T1000 (cell line): ENCODE data around the gene DMKN.
A peak's percentile ranks its signal among the peaks of the same experiment; 100 is the strongest.

Experiments used
- DNase-seq: peaks from one replicate; lab custom pipeline; 2025; ENCODE audit warnings: mixed read lengths; lab: John Stamatoyannopoulos, UW

DMKN gene

DNA sequence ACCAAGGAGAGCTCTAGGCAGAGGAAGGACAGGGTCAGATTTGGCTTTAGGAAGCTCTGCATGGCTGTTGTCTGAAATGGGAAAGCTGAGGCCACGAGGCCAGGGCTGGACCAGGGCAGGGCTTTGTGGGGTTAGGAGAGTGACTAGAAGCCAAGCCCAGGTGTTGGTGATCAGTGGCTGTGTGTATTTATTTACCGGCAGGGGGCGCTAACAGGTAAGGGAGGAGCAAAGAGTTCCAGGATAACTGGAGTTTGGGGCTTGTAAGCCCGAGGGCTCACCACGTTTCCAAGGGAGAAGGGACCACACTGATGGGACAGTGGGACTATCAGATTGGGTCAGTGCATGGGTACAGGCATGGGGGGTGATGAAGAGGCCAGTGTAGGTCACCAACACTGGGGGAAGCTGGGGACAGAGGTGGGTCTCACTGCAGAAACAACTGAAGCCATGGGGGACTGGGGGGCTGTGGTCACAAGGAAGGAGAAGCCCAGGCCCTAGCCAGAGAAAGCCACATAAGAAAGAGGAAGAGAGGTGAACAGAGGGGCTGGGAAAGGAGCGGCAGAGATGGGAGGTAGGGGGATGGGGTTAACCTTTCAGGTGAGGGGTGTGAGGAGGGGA, 35.8 kb upstream of the DMKN start:
- DNase-seq = no peak

DNA sequence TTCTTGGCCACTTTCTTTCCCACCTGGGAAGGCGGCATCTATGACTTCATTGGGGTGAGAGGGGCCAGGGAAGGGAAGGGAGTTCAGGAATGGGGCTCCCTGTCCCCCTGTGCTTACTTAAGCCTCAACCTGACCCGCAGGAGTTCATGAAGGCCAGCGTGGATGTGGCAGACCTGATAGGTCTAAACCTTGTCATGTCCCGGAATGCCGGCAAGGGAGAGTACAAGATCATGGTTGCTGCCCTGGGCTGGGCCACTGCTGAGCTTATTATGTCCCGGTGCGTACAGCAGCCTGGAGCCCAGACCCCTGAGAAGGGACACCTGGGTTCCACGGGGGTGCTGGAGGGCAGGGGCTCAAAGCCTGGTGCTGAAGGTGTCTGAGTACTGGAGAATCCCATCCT, 33.1 kb upstream of the DMKN start:
- no peak for DNase-seq

DNA sequence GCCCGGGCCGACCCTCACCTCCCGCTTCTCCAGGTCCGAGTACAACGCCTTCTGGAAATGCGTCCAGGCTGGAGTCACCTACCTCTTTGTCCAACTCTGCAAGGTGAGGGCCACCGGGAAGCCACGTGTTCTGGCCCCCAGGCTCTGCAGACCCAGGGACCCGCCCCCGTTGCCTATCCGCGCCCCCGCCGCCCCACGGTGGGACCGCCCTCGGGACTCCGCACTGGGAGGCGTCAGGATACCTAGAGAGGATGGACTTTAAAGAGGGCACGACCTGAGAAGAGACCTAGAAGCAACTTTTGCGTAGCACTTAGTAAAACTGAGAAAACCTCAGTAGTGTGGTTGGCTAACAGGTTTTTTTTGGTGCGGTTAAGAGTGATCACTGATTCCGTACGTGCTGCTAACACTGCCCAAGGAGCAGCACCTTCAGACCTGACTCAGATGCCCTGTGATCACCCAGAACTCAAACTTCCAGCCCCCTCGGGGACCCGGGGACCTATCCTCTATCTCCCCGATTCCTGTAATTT, 32.5 kb upstream of the DMKN start:
- DNase-seq = no peak

DNA sequence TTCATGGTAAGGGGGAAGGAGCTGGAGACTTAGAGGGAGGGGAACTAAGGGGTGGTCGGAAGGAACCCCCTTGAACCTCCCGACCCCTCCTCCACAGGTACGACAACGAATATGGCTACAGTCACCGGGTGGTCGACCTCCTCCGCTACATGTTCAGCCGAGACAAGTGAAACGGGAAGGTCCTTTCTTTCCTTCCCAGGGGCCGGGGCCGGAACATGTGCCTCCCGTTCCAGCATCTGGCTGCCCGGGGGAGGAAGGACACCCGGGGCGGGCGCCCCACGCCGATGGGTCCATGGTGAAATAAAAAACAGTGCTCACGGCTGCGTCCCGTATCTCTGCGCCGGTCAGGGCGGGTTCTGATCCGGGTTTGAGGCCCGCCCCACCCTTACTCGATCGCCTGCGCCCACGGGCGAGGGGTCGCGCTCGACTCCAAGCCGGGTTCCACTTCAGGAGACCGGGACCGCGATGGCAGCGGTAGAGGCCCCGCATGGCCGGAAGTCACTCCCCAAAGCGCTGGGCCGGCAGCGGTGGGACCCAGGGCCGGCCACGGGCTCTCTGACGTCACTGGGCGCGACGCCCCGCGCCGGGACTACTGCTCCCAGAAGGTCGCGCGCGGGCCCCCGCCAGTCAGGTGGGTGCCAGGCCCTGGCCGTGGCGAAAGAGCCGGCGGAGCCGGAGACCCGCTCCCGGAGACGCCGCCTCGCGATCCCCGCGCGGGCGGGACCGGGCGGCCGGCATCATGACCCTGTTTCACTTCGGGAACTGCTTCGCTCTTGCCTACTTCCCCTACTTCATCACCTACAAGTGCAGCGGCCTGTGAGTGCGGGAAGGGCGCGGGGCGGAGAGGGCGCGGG, 31.8 kb upstream of the DMKN start, which contains the start of gene TMEM147:
TMEM147 (plus strand) TSS at position 626 of the 854 bp plus-strand sequence; CDS start at position 740, 114 bp downstream.
- peak; percentile 73 for DNase-seq

DNA sequence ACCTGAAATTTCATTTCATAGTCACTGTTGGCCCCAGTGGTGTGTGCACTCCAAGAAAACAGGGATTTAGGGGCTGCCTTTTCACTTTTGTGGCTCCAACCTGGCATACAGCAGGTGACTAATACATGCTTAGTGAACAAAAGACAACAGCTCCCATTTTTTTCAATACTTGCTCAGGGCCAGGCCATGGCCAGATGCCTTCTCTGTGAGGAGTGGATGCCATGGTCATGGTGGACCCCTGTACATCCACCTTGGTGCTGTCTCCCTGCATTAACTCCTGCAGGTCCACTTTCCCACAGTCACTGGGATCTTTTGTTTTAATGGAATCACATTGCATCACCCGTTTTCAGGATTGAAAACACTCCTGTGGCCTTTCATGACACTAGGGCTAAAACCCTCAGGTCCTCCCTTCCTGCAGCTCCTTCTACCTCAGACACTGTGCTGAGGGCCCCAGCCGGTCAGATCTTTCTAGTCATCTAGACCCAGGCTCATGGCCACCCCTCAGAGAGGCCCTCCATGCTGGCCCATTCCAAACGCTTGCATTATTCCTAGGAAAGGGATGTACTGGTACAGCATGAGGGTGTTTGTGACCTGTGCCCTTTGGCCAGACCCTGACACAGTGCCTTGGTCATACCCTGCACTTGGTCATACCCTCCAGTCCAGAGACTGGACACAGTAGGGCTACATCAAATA, 30.8 kb upstream of the DMKN start:
- no peak for DNase-seq

DNA sequence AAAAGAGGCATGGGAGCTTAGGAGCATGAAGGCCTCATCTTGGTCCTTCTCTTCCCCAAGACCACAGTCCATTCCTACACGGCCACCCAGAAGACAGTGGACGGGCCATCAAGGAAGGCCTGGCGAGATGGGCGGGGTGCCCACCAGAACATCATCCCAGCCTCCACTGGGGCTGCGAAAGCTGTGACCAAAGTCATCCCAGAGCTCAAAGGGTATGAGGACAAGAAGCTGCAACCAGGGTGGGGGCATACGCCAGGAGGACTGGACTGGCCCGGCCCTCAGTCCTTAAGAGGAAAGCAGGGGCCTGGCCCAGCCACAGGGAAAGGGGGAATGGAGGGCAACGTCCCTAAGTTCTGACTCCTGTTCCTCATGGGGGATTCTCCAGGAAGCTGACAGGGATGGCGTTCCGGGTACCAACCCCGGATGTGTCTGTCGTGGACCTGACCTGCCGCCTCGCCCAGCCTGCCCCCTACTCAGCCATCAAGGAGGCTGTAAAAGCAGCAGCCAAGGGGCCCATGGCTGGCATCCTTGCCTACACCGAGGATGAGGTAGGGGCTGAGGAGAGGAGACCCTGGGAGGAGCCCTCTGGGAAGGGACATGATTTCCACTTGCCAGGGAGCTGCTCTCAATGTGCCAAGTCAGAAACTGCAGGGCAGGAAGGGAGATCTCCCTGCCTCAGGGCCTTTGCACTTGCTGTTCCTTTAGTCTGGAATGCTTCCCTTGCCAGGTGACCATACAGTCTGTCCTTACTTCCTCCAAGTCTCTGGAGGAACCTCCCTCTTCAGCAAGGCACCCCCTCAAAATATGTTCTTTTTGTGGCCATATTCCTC, 30.0 kb upstream of the DMKN start:
- DNase-seq = no peak

DNA sequence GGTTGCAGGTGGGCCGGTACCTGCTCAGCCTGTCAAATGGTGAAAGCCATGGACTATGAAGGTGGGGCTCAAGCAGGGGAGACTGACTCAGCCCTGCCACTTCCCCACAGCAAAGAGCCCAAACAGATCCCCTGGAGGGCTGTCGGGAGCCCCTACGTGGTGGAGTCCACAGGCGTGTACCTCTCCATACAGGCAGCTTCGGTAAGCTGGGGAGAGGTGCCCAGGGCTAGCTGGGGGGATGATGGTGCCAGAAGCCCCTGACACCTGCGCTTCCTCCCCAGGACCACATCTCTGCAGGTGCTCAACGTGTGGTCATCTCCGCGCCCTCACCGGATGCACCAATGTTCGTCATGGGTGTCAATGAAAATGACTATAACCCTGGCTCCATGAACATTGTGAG, 28.8 kb upstream of the DMKN start:
- no peak for DNase-seq

DNA sequence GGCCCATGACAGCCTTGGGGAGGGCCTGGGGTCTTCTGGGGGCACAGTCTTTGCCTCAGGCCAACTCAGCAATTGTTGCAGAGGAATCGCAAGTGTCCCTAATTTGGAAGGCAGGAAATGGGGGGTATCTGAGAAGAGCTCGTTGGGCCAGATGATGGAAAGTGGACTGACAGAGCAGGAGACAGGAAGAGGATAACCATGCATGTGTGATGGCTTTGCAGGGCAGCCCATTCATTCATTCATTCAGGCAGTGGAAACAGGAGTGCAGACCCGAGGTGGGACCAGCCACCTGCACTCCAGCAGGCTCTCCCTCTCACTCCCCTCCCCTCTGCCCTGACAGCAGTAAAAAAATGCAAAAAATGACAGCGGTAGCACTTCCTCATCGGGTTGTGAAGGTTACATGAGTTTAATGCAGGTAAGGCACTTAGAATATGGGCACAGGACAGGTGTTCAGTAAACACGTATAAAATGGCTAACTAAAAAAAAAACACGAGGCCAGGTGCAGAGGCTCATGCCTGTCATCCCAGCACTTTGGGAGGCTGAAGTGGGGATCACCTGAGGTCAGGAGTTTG, 27.0 kb upstream of the DMKN start:
- DNase-seq = no peak

DNA sequence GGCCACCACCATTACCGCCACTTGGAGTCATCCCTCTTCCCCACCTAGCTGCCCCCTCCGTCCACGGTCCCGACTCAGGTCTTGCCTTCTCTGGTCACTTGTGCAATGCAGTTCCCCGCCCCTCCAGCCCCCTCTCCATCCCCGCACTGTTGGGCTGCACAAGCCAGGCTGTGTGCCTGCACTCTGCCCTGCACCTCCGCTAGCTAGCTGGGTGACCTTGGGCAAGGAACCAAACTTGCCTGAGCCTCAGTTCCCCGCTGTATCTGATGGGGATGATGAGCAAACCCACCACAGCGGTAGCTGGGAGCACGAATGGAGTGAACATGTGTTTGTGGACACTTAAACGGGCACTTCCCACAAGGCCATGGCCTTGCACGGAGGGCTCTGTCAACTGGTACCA, 26.4 kb upstream of the DMKN start:
- no peak for DNase-seq

DNA sequence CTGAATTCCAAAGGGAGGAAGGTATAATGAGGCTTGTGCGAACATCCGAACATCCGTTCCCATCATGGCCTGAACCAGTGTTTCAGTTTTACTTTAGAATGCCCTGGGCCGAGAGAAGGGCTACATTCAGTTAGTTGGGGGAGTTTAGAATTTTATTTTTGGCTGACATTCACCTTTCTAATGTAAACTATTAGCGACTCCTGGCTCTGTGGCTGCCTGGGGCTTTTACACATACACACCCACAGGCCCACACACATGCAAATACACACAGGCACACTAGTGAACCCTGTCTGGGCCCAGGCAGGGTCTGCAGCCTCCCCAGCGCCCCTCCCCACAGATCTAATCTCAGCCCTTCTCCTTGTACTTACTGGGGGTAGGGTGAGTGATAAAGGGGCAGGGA, 25.9 kb upstream of the DMKN start:
- DNase-seq = no peak

DNA sequence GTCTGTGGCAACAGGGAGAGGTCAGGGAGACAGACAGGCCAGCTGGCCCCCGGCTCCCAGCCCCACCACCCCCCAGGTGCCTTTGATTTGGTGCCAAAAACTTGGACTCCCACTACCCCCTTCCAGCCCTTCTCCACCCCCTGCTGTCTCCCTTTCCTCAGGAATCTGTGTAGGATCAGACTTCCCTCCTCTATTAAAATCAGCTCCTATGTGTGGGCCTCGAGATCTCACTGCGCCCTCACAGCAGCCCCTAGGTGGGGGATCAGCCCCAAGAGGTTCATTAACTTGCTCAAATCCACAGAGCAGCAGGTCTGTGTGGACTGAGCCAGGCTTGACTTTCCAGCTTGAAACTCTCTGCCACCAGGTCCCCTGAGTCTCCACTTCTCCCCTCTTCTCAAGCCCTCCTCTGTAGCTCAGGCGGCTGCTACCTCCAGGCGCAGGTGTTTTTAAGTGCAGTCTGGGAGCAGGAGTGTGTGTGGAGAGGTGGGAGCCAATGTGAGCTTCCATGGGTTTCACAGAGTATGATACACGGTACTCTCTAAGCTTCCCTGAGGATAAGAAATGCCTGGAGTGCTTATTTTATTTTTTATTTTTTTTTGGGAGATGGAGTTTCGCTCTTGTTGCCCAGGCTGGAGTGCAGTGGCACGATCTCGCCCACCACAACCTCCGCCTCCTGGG, 21.5 kb upstream of the DMKN start:
- no peak for DNase-seq

DNA sequence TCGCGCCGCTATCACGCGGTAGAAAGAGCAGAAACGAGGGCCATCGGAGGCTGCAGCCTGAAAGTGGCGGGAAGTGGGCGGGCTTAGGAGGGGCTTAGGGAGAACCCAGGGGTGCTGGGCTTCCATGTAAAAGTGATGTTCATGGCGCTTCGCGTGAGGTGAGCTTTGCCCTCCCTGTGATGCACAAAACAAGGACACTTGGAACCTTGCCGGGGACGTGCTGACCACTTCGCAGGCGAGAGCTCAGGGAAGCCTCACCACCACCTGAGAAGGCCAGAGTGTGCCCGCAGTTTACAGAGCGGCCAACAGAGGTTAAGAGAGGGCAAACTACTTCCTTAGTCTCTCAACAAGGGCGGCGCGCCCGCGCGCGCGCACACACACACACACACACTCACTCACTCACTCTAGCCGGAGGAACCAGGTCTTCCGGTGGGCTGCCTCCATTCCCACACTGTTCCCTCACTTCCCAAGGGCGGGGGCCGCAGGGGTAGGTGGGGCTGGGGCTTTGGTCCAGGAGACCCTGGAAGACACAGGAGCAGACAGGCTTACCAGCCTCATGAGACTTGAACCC, 20.5 kb upstream of the DMKN start:
- DNase-seq = no peak

DNA sequence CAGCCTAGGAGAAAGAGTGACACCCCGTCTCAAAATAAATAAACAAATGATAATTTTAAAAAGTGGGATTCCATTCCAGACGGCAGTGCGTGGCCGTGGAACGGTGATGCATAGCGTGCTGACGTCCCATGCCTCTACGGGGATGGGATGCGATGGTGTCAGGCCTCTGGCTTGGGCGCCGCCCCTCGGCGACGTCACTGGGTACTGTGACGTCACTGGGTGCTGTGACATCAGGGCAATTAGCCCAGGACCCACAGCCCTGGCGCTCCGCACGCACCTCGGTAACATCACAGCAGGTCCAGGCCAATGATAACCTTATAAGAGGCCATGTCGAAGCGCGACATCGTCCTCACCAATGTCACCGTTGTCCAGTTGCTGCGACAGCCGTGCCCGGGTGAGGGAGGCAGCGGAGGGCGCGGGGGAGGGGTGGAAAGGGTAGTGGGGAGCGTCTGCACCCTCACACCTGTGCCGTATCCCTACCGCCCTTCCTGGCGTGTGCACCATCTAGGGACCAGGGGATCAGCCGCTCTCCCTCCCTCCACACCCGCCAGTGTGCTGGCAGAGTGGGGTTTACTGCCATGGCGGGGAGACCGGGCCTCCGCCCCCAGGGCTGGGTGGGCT, 19.9 kb upstream of the DMKN start, which contains the start of gene GAPDHS:
GAPDHS (plus strand) TSS at position 256 of the 621 bp plus-strand sequence; CDS start at position 328, 72 bp downstream.
- no peak for DNase-seq

DNA sequence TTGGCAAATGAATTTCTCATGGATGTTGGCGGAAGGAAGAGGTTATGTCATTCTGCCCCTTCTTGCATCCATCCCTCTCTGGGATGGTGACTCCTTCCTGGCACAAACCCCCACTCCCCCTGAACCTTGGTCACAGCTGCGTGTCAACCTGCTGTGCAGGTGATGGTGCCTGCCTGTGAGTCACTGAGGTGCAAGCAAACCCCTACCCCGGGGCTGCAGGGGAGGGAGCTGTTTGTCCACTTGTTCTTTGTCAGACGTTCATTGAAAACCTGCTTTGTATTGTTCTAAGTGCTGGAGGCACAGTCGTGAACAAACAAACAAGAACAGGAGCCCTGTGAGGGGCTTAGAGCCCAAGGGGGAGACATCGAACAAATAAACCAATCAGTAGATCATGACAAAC, 17.8 kb upstream of the DMKN start:
- DNase-seq = no peak

DNA sequence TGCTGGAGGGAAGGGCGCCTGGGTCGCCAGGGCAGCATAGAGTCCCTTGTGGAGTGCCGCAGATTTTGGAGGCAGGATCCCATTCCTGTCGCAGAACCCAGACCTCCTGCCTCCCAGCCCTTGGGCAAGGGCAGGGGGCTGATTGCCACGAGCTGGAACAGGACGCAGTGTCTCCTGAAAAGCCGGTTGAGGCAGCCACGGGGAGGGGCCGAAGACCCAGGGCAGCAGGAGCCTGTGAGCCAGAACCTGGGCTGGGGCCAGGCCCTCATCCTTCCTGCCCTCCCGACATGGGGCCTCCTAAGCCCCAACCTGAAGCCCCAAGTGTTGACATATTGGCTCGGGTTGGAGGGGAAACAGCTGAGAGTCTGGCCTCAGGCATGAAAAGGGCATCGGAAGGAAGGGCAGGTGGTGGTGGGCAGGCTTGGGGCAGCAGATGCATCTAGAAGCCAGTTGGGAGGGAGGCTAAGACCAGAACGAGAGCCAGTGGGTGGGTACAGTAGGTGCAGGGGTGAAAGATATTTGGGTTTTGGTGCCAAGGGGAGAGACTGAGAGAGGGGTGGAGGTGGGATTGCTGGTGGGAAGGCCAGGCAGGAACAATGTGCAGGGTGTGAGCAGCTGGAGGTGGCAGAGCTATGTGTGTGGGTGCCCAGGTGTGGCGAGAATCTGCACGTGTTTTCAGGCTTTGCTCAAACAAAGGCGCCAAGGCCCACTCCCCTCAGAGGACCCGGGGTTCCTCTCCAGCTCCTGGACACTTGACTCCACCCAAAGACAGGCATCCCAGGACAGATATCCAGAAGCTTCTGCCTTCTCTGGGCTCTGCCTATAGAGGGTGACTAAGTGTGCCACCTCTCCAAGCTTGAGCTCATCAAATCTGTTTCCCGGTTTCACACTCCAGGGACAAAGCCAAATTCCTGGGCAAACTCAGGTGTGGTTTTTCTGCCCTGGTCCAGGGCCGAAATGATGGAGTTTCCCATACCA, 16.1 kb upstream of the DMKN start:
- no peak for DNase-seq

DNA sequence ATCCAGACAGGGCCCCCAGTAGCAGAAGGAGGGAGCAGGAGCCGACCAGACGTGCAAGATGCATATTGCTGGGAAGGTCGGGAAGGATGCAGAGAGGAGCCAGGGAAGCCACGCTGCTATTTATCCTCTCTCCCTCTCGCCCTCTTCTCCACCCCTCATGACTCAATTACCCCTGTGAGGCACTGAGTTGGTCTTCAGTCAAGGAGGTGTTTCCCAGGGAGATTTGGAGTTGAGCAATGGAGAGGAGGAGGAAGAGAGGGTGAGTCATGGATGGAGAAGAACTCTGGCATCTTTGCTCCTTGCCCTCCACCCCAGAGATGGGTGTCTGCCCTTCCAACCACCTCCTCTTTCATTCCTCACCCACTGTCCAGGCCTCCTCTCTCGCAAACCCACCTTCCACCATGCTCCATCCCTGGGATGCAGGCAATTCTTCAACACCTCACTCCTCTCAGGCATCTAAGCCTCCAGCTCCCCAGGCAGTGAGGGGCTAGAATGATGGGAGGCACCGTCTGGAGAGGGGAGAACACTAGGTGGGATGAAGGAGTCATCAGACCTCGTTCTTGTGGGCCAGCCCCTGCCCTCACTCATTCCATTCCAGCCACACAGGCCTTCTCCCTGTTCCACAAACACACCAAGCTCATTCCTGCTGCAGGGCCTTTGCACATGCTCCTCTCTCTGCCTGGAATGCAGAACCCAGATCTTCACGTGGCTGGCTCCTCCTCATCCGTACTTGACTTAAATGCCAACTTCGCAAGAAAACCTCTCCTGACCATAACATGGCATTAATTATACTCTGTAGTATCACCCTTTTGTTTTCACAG, 15.0 kb upstream of the DMKN start, which contains the start of gene SBSN:
SBSN (minus strand) TSS at position 94 of the 821 bp plus-strand sequence; CDS start at position 64, 30 bp downstream.
- DNase-seq = no peak

DNA sequence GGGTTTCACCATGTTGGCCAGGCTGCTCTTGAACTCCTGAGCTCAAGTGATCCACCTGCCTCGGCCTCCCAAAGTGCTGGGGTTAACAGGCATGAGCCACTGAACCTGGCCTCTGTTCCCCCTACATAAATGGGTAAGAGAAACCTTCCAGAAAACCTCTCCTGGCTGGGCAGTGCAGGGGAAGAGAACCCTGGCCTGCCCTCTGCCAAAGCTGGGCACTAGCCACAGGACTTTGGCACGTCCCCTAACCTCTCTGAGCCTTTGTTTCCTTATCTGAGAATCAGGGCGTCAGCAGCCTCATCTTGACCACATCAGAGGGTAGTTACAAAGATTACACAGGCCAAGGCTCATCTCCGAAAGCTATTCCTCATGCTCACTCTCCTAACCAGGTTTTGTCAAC, 12.4 kb upstream of the DMKN start:
- no peak for DNase-seq
